A549 (cell line): ENCODE measurements around the gene ZNF497.

Source experiments
- CEBPB ChIP-seq, 2 experiments: fragments of >200 bp in 1 of 2; sonication (Bioruptor Twin) in 1 of 2; formaldehyde crosslinking in 1 of 2; IDR thresholded peaks; 2 replicates each; pipeline ENCODE4 v1.6.1; 2012 to 2016
- EP300 ChIP-seq, 2 experiments: fragments of >200 bp; sonication (Bioruptor Twin); formaldehyde crosslinking; IDR thresholded peaks; 2 replicates in 1 of 2; 3 replicates in 1 of 2; pipeline ENCODE4 v1.6.1; 2016 to 2017
- JUN ChIP-seq, 2 experiments: fragments of >200 bp; sonication (Bioruptor Twin); formaldehyde crosslinking; IDR thresholded peaks; 2 replicates in 1 of 2; 3 replicates in 1 of 2; pipeline ENCODE4 v1.6.1; 2016 to 2017
- JUNB ChIP-seq: fragments of >200 bp; sonication (Bioruptor Twin); formaldehyde crosslinking; IDR thresholded peaks from 2 replicates; pipeline ENCODE4 v1.6.1; 2016
- KDM5A ChIP-seq: fragments of 200-600 bp; sonication (generic); IDR thresholded peaks from 2 replicates; pipeline ENCODE4 v1.6.1; 2016; ENCODE audit warnings: antibody characterized with exemption, mild to moderate bottlenecking
- POLR2A ChIP-seq: IDR thresholded peaks from 2 replicates; pipeline ENCODE4 v1.6.1; 2012; ENCODE audit warnings: mild to moderate bottlenecking, low read length
- RFX5 ChIP-seq: fragments of 450-650 bp; IDR thresholded peaks from 2 replicates; pipeline ENCODE4 v1.7.1; 2014; ENCODE audit warnings: antibody characterized with exemption, mild to moderate bottlenecking, moderate library complexity
- ZSCAN20 ChIP-seq: fragments of 250-450 bp; sonication (Bioruptor Pico); IDR thresholded peaks from 2 replicates; pipeline ENCODE4 v1.8.0; 2022; ENCODE audit warnings: mild to moderate bottlenecking, moderate library complexity
- TF ChIP-seq, protein P1 (sequence below): fragments of >200 bp; sonication (Bioruptor Twin); formaldehyde crosslinking; IDR thresholded peaks from 3 replicates; pipeline ENCODE4 v1.5.1; 2016
- TF ChIP-seq, protein P2 (sequence below): IDR thresholded peaks from 2 replicates; pipeline ENCODE4 v1.6.1; 2012

DNA sequence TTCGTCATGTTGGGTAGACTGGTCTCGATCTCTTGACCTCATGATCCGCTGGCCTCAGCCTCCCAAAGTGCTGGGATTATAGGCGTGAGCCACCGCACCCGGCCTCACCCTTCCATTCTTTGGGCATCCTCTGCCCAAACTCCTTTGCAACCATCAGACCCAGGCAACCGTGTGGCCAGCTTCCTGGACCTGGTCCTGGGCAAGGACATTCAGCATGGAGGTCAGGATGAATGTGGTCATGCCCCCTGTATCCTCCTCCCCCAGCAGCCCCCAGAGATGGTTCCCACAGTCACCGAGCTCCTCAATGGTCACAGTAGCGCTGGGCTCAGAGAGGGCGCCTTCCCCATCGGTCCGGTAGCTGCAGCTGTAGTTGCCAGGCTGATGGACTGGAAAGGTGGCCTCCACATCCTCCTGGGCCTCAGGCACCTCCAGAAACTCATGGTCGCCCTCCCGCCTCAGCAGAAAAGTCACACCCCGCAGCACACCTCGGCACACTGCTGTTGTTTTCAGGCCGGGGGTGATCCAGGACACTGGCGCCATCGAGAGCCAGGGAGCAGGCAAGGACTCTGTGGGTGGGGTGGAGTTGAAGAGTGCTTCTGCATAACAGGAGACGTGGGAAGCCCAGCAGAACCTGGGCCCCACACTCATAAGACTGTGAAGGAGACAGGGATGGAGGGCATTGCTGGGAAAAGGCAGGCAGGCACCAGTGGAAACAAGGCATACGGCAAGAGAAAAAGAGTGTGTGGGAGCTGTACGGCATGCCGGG is 10.4 kb downstream of the ZNF497 start:
- TF ChIP-seq KDM5A = no peak
- TF ChIP-seq, protein P1, sequence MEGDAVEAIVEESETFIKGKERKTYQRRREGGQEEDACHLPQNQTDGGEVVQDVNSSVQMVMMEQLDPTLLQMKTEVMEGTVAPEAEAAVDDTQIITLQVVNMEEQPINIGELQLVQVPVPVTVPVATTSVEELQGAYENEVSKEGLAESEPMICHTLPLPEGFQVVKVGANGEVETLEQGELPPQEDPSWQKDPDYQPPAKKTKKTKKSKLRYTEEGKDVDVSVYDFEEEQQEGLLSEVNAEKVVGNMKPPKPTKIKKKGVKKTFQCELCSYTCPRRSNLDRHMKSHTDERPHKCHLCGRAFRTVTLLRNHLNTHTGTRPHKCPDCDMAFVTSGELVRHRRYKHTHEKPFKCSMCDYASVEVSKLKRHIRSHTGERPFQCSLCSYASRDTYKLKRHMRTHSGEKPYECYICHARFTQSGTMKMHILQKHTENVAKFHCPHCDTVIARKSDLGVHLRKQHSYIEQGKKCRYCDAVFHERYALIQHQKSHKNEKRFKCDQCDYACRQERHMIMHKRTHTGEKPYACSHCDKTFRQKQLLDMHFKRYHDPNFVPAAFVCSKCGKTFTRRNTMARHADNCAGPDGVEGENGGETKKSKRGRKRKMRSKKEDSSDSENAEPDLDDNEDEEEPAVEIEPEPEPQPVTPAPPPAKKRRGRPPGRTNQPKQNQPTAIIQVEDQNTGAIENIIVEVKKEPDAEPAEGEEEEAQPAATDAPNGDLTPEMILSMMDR = no peak
- TF ChIP-seq POLR2A = no peak
- no peak for TF ChIP-seq JUNB
- no peak for TF ChIP-seq JUN (IDR thresholded peaks at IDR 0.05)
- no peak for TF ChIP-seq CEBPB (IDR thresholded peaks at IDR 0.05)
- TF ChIP-seq, protein P2, sequence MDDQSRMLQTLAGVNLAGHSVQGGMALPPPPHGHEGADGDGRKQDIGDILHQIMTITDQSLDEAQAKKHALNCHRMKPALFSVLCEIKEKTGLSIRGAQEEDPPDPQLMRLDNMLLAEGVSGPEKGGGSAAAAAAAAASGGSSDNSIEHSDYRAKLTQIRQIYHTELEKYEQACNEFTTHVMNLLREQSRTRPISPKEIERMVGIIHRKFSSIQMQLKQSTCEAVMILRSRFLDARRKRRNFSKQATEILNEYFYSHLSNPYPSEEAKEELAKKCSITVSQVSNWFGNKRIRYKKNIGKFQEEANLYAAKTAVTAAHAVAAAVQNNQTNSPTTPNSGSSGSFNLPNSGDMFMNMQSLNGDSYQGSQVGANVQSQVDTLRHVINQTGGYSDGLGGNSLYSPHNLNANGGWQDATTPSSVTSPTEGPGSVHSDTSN = no peak
- no peak for TF ChIP-seq RFX5
- TF ChIP-seq EP300 (IDR thresholded peaks at IDR 0.05) = no peak
- TF ChIP-seq ZSCAN20 (CRISPR knock-in tag) = no peak
